Thymus (tissue), 11 donors: ENCODE results near the gene EML5. TPM values are rescaled to one million over a fixed set of nuclear protein-coding genes. Genes with fewer than 3 reads are reported as not detected.
"Not testable (repeated sequence)": the region's sequence is repeated elsewhere in the genome, so short reads cannot be mapped to it uniquely, and the experiment has no call there.

Experiments
- DNase-seq, 9 donors: peaks; one replicate each; pipeline ENCODE4 v3.0.0-alpha.2; 2013; ENCODE audit warnings: low spot score in 9 of 9, low read depth in 6 of 9, missing footprints in 1 of 9
- H3K27ac ChIP-seq, 2 donors: one replicate each; pipeline ENCODE4 v1.5.1; 2013; ENCODE audit warnings: control low read depth in 1 of 2, low read depth in 1 of 2, low read length in 1 of 2, mild to moderate bottlenecking in 1 of 2, moderate library complexity in 1 of 2
- H3K27me3 ChIP-seq, 2 donors: one replicate each; pipeline ENCODE4 v1.5.1; 2013; ENCODE audit warnings: low read length in 1 of 2; ENCODE audit not compliant: control insufficient read depth in 2 of 2, insufficient read depth in 1 of 2
- H3K36me3 ChIP-seq, 2 donors: one replicate each; pipeline ENCODE4 v1.5.1; 2013; ENCODE audit warnings: low read length in 1 of 2, mild to moderate bottlenecking in 1 of 2, moderate library complexity in 1 of 2; ENCODE audit not compliant: control insufficient read depth in 2 of 2, insufficient read depth in 2 of 2
- H3K4me1 ChIP-seq, 2 donors: one replicate each; pipeline ENCODE4 v1.5.1; 2013; ENCODE audit warnings: low read length in 2 of 2; ENCODE audit not compliant: control insufficient read depth in 2 of 2, insufficient read depth in 2 of 2
- H3K4me3 ChIP-seq, 2 donors: one replicate each; pipeline ENCODE4 v1.5.1; 2013; ENCODE audit warnings: low read length in 2 of 2, control low read depth in 1 of 2, mild to moderate bottlenecking in 1 of 2
- H3K9me3 ChIP-seq, 2 donors: one replicate each; pipeline ENCODE4 v1.5.1; 2013; ENCODE audit warnings: low read length in 1 of 2, mild to moderate bottlenecking in 1 of 2; ENCODE audit not compliant: control insufficient read depth in 2 of 2, insufficient read depth in 1 of 2
- WGBS: extraction: QIAGEN DNeasy Blood & Tissue Kit; methylation state at CpG from one replicate; pipeline ENCODE4 v1.1.7; 2013; 5-methylcytosine and 5-hydroxymethylcytosine counted together
- polyA plus RNA-seq: library from polyadenylated mRNA; stranded (reverse); fragments of 200-250 nt; gene quantifications from one replicate; pipeline ENCODE4 v1.2.3, GENCODE V29; 2013
- total RNA-seq: library from RNA; stranded (reverse); fragments of 120-200 nt; gene quantifications from one replicate; pipeline ENCODE4 v1.2.4, GENCODE V29; 2013
- donor health status: healthy.

Gene EML5
- total and polyA plus RNA-seq, 2 donors, result 0.57 to 1.2 TPM

DNA sequence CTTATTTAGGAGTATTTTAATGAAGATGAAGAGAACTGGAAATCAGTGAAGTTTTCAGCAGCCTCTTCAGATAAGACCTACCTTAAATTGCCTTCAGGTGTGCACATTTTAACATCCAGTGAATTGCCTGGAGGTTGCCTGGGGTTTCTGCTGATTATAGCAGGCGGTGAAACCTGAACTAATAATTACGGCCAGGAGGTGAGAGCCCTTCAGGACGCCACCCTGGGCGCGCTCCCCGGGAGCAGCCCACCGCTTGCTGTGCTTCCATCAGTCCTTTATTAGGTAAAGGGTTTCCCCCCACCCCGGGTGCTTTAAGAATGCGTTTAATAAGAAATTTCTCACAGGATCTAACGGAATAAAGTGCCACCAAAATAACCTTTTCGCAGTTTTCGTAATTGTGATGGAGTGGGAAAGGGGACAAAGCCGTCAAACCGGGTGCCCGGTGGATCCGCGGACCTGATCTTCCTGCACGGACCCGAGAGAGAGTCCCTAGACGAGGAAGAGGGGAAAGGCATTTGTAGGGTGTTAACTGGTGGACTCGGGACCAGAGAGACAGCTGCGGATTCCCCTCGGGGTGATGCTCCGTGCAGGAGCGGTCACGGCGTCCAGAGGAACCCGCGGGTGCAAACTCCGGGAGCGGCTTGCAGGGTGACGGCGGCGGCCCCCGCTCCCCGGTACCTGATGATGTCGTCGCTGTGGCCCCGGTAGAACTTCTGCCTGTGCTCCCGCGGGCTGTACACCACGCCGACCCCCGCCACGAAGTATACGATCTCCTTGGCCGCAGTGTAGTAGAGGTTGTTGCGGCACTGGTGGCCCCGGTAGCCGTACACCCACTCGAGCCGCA, 902 bp downstream of the EML5 start:
- Histone ChIP-seq H3K9me3 (no peaks in the 10 kb centered on the region), H3K4me3 (peak overlapping the region; percentile 45 to 55), H3K27me3 (peaks cover 19 to 38% of the 10 kb centered on the region in 2 donors), H3K27ac (peak overlapping the region in 1 of 2 donors; percentile 71), H3K4me1 (peaks cover 3 to 12% of the 10 kb centered on the region in 2 donors), H3K36me3 (no peaks in the 10 kb centered on the region)
- peak in 4 of 9 donors; percentile 3 to 37 (median 11) for DNase-seq
- WGBS, result 3% methylated on average over 52 of the region's 52 CpGs

DNA sequence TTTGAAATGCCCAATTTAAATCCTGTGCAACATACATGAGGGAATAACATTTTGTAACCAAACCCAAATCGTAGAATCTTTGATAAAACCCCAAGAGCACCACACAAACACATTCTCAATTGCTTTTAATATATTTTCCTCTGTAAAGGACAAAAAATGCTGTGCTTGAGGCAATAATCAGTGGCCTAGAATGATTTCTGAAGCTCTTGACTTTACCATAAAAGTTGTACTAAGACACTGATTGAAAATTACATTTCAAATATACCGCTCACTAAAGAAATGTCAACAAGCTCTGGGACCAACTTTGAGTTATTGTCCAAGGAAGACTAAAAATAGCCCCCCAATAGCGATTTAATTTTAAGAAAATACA, 1.5 kb downstream of the EML5 start:
- Histone ChIP-seq H3K9me3 (no peaks in the 10 kb centered on the region), H3K4me3 (no peak overlapping the region), H3K4me1 (peaks cover 3 to 12% of the 10 kb centered on the region in 2 donors), H3K27ac (no peak overlapping the region), H3K27me3 (peaks cover 19 to 38% of the 10 kb centered on the region in 2 donors), H3K36me3 (no peaks in the 10 kb centered on the region)
- no peak for DNase-seq
- 68% methylated on average over 3 of the region's 3 CpGs for WGBS

DNA sequence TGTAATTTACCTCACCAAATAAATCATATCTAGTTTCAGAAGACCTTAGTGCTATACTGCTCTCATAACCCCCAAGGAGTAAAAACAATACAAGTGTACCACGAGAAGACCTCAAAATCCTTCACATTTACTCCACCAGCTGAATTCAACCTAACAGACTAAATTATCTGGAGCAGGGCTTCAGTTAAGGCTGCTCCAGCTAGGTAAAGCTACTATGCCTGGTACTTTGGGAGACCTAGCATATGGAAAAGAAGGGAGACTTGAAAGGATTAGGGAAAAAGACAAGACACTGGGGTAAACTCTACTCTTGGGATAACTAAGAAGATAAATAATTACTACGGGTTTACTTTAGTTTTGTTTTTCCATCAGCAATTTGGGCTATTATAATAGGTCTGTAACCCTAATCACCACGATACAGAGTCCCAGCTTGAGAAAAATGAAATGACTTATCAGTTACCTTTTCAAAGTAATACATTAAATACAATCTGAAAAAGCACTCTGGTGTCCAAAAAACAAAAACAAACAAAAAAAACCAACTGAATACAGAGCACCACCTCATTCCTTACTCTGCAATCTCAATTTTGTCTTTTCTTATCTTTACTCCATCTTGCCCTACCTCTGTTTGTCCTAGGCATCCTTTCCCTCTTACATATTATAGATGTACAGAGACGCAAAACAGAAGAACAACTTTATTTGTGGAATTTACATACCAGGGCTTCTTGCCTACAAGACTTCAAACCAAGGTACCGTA, 2.1 kb downstream of the EML5 start:
- Histone ChIP-seq H3K27me3 (peaks cover 19 to 38% of the 10 kb centered on the region in 2 donors), H3K36me3 (no peaks in the 10 kb centered on the region)
- 96% methylated on average over 5 of the region's 5 CpGs for WGBS

DNA sequence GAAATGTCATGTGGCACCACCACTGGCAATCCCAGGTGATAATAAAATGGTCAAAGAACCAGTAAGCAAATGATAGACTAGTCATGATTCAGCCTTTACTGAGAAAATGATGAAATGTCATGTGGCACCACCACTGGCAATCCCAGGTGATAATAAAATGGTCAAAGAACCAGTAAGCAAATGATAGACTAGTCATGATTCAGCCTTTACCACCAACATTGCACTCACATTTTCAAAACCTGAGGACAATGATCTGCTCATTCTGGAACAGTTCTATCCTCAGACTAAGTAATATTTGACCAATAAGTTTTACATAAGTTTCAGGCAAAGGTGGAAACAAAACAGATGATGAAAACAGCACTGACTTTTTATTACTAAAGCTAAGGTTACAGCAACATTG, 3.2 kb downstream of the EML5 start:
- H3K4me1 ChIP-seq, result peaks cover 3 to 12% of the 10 kb centered on the region in 2 donors
- not testable (repeated sequence) for DNase-seq, H3K4me3 ChIP-seq, H3K27ac ChIP-seq, H3K36me3 ChIP-seq, H3K9me3 ChIP-seq
- peaks cover 19 to 38% of the 10 kb centered on the region in 2 donors for H3K27me3 ChIP-seq

More for the DNA sequence above, 2.1 kb downstream of the EML5 start:
- Histone ChIP-seq H3K4me3 (no peak overlapping the region), H3K9me3 (no peaks in the 10 kb centered on the region), H3K4me1 (peaks cover 3 to 12% of the 10 kb centered on the region in 2 donors), H3K27ac (no peak overlapping the region)
- no peak for DNase-seq

- DNase-seq, result no peak
- no peaks in the 10 kb centered on the region for H3K36me3 ChIP-seq
- H3K27ac ChIP-seq, result no peak overlapping the region
- H3K4me1 ChIP-seq, result peaks cover under 1 to 2% of the 10 kb centered on the region in 2 donors
- WGBS, result 91% methylated on average over 4 of the region's 4 CpGs
- H3K27me3 ChIP-seq, result peaks cover 13 to 23% of the 10 kb centered on the region in 2 donors
- peaks cover 1 to 9% of the 10 kb centered on the region in 2 donors for H3K9me3 ChIP-seq
- H3K4me3 ChIP-seq, result no peak overlapping the region
Observed at GRCh38 chr14:88786715-88787114, 6.0 kb downstream of the EML5 start.

DNA sequence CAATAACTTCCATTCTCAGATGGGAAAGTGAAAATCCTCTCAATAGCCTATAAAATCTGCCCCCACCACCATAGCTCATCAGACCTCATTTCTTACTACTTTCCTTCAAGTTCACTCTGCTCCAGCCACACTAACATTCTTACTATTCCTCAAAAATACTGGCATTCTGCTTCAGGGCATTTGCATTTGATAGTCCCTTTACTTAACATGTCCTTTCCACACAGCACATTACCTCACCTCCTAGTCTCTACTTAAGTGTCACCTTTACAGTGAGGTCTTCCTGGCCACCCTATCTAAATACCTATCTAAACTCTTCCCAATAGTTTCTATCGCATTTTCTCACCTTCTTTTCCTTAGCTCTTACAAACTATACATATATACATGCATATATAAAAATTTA, 6.8 kb downstream of the EML5 start:
- WGBS, result 96% methylated on average over 1 of the region's 1 CpG
- H3K36me3 ChIP-seq, result no peaks in the 10 kb centered on the region
- peaks cover 1 to 9% of the 10 kb centered on the region in 2 donors for H3K9me3 ChIP-seq
- DNase-seq, result no peak
- no peaks in the 10 kb centered on the region for H3K4me1 ChIP-seq
- H3K4me3 ChIP-seq, result no peak overlapping the region
- peaks cover 6 to 15% of the 10 kb centered on the region in 2 donors for H3K27me3 ChIP-seq
- H3K27ac ChIP-seq, result no peak overlapping the region

- Histone ChIP-seq H3K27me3 (no peaks in the 10 kb centered on the region), H3K9me3 (no peaks in the 10 kb centered on the region), H3K4me3 (no peak overlapping the region), H3K4me1 (no peaks in the 10 kb centered on the region), H3K36me3 (no peaks in the 10 kb centered on the region), H3K27ac (no peak overlapping the region)
- 98% methylated on average over 3 of the region's 3 CpGs for WGBS
- no peak for DNase-seq
Observed at GRCh38 chr14:88775532-88775931, 17.2 kb downstream of the EML5 start.

DNA sequence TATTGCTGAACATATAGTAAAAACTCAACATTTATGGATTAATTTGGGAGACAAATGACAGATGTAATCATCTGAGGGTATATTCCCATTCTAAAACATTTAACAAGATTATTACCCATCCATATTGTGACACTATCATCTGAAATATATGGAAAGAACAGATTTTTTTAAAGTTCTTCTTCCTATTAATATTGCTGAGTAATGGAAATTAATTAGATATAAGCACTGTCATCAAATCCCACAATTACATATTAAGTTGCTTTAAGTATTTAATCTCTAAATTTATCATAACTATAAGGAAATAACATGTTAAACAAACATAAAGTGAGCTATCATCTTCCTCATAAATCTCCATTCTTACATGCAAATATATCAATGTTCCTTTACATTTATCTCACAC, 22.0 kb downstream of the EML5 start:
- H3K36me3 ChIP-seq, result no peaks in the 10 kb centered on the region
- H3K27ac ChIP-seq, result no peak overlapping the region
- no peak overlapping the region for H3K4me3 ChIP-seq
- H3K9me3 ChIP-seq, result no peaks in the 10 kb centered on the region
- no peaks in the 10 kb centered on the region for H3K4me1 ChIP-seq
- no peak for DNase-seq
- H3K27me3 ChIP-seq, result no peaks in the 10 kb centered on the region

DNA sequence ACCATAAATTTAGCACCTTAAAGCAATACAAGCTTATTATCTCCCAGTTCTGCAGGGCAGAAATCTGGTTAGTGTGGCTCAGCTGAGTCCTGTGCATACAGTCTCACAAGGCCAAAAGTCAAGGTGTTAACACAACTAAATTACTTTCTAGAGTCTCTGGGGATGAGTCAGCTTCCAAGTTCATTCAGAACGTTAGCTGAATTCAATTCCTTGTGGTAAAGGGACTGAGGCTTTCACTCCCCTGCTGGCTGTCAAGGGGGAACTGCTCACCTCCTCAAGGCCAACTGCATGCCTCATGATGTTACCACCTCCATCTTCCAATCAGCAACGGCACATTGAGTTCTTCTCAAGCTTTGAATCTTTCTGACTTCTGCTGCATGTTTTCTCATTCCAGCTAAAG, 27.6 kb downstream of the EML5 start:
- H3K9me3 ChIP-seq, result no peaks in the 10 kb centered on the region
- no peak for DNase-seq
- WGBS, result 84% methylated on average over 2 of the region's 2 CpGs
- no peaks in the 10 kb centered on the region for H3K4me1 ChIP-seq
- no peak overlapping the region for H3K4me3 ChIP-seq
- H3K27me3 ChIP-seq, result no peaks in the 10 kb centered on the region
- H3K27ac ChIP-seq, result no peak overlapping the region
- no peaks in the 10 kb centered on the region for H3K36me3 ChIP-seq
